ENCODE measurements around the gene NFATC3. TPM values are rescaled to one million over a fixed set of nuclear protein-coding genes. Genes with fewer than 3 reads are reported as not detected.
"Not testable (repeated sequence)": the region's sequence is repeated elsewhere in the genome, so short reads cannot be mapped to it uniquely, and the experiment has no call there.

The NFATC3 gene
- total and polyA plus RNA-seq, 8 donors, result 34.6 to 65.8 (median 39.9) TPM

- H3K9me3 ChIP-seq, result no peaks in the 10 kb centered on the region
- no peaks in the 10 kb centered on the region for H3K4me1 ChIP-seq
- ATAC-seq (peak; percentile 60), DNase-seq (no peak)
- no peak for TF ChIP-seq CTCF (IDR thresholded peaks at IDR 0.05)
- intact Hi-C loops (cut with DNase I), result no loop called here
- H3K4me3 ChIP-seq, result no peak overlapping the region
- H3K27me3 ChIP-seq, result no peaks in the 10 kb centered on the region
- no peak overlapping the region for H3K27ac ChIP-seq
- peaks cover 0 to 55% of the 10 kb centered on the region in 2 donors for H3K36me3 ChIP-seq
Measured at GRCh38 chr16:68162413-68162812, 77.2 kb downstream of the NFATC3 start.

DNA sequence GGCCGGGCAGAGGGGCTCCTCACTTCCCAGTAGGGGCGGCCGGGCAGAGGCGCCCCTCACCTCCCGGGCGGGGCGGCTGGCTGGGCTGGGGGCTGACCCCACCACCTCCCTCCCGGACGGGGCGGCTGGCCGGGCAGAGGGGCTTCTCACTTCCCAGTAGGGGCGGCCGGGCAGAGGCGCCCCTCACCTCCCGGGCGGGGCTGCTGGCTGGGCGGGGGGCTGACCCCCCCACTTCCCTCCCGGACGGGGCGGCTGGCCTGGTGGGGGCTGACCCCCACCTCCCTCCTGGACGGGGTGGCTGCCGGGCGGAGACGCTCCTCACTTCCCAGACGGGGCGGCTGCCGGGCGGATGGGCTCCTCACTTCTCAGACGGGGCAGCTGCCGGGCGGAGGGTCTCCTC, 78.1 kb downstream of the NFATC3 start:
- H3K36me3 ChIP-seq, result peaks cover 0 to 54% of the 10 kb centered on the region in 2 donors

DNA sequence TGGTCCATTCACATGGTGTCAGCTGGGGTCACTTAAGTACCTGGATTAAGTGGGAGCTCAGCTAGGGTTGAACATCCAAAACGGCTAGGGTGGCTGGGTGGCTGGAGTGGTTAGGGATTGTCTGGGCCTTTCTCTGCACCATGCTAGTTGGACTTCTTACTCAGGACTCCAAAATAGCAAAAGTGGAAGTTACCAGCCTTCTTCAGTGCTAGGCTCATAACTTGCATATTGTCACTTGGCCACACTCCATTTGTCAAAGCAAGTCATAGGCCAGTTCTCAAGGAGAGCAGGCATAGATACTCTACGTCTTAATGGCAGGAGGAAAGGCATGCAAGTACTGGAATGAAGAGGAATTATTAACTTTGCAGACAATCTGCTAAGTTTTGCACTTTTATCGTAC, 81.1 kb downstream of the NFATC3 start:
- ATAC-seq, result peak; percentile 65
- intact Hi-C loops (cut with DNase I), result no loop called here
- Histone ChIP-seq H3K27ac (no peak overlapping the region), H3K4me1 (no peaks in the 10 kb centered on the region), H3K36me3 (peaks cover 0 to 54% of the 10 kb centered on the region in 2 donors), H3K4me3 (no peak overlapping the region), H3K27me3 (no peaks in the 10 kb centered on the region), H3K9me3 (no peaks in the 10 kb centered on the region)
- DNase-seq, result no peak
- TF ChIP-seq CTCF (IDR thresholded peaks at IDR 0.05), result no peak

More for the DNA sequence above, 78.1 kb downstream of the NFATC3 start:
- H3K4me1 ChIP-seq; H3K4me3 ChIP-seq; ATAC-seq; DNase-seq; H3K27me3 ChIP-seq; H3K27ac ChIP-seq; intact Hi-C loops (cut with DNase I); H3K9me3 ChIP-seq: not testable (repeated sequence)

GRCh38 chr16:68179196-68179795, 94.1 kb downstream of the NFATC3 start:
- ATAC-seq (no peak), DNase-seq (no peak)
- intact Hi-C loops (cut with DNase I), result no loop called here
- no peak for TF ChIP-seq CTCF (IDR thresholded peaks at IDR 0.05)
- Histone ChIP-seq H3K9me3 (no peaks in the 10 kb centered on the region), H3K4me3 (no peak overlapping the region), H3K36me3 (peaks cover 0 to 68% of the 10 kb centered on the region in 2 donors), H3K27me3 (no peaks in the 10 kb centered on the region), H3K27ac (no peak overlapping the region), H3K4me1 (no peaks in the 10 kb centered on the region)

DNA sequence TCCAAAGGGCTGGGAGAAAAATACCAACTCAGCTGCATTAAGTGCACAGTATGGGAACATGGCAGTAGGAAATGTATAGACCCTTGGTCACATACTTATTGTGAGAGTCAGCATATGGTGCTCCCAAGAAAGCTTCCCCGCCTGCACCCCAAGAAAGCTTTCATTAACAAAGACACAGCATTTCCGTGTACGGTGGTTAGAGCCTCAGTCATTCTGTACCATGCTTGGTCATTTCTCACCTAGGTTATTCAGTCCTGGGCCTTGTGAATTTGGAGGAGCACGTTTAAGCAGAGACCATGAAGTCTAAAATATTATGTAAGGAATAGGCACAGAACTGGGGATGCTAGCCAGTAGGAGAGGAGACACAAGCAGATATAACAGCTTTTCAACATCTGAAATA, 94.7 kb downstream of the NFATC3 start:
- peaks cover 0 to 68% of the 10 kb centered on the region in 2 donors for H3K36me3 ChIP-seq
- H3K27me3 ChIP-seq, result no peaks in the 10 kb centered on the region

More for the DNA sequence above, 94.7 kb downstream of the NFATC3 start:
- Histone ChIP-seq H3K9me3 (no peaks in the 10 kb centered on the region), H3K4me3 (no peak overlapping the region), H3K27ac (no peak overlapping the region), H3K4me1 (no peaks in the 10 kb centered on the region)
- intact Hi-C loops (cut with DNase I), result no loop called here
- no peak for TF ChIP-seq CTCF (IDR thresholded peaks at IDR 0.05)
- DNase-seq (no peak), ATAC-seq (no peak)

All from left lung (tissue), 10 donors.